GM12878 (cell line): ENCODE results near the gene GGTLC2. TPM values are rescaled to one million over a fixed set of nuclear protein-coding genes. Genes with fewer than 3 reads are reported as not detected.
A peak's percentile ranks its signal among the peaks of the same experiment; 100 is the strongest.

ENCODE experiments used
- ATAC-seq: fragments of 200-7000 bp; cut with Tn5 transposase; 3 replicates; pipeline ENCODE4 v1.9.1; 2020; ENCODE audit warnings: mild to moderate bottlenecking, moderate library complexity
- BruUV-seq: library from RNA; stranded (reverse); fragments of 400-500 nt; replicated peaks from 2 replicates; lab custom pipeline; 2021; lab: Mats Ljungman, UMichigan
- CTCF ChIA-PET: fragments of 300-600 bp; sonication (Branson Sonifier 250); formaldehyde crosslinking; extraction: SDS; loops from one replicate; lab custom pipeline; 2021; ENCODE audit warnings: inconsistent platforms; lab: Yijun Ruan, JAX
- POLR2A ChIA-PET: fragments of 350-600 bp; formaldehyde crosslinking; extraction: SDS; loops from one replicate; lab custom pipeline; 2021; ENCODE audit warnings: inconsistent platforms; lab: Charles Lee
- RAD21 ChIA-PET: fragments of 300-600 bp; sonication (Branson Sonifier 250); formaldehyde crosslinking; loops from one replicate; lab custom pipeline; 2023; ENCODE audit warnings: antibody characterized with exemption; ENCODE audit not compliant: unreplicated experiment; lab: Charles Lee
- SMC1A ChIA-PET: fragments of 300-600 bp; sonication (Branson Sonifier 250); formaldehyde crosslinking; loops from one replicate; lab custom pipeline; 2023; ENCODE audit not compliant: unreplicated experiment, uncharacterized antibody; lab: Charles Lee
- DNase-seq: peaks from one replicate; pipeline ENCODE4 v3.0.0-alpha.2; 2011; ENCODE audit warnings: low read depth, low spot score
- FAIRE-seq: peaks from 3 replicates; lab custom pipeline; 2011; peaks lifted over from hg19 to GRCh38; lab: Jason Lieb, UNC
- H2AFZ ChIP-seq: 2 replicates; pipeline ENCODE4 v1.6.0; 2011; ENCODE audit warnings: low read depth, low read length, control low read depth; ENCODE audit not compliant: control insufficient read depth
- H3K27ac ChIP-seq: 2 replicates; pipeline ENCODE4 v1.5.1; 2011; ENCODE audit warnings: control low read depth; ENCODE audit not compliant: control insufficient read depth, insufficient read depth
- H3K27me3 ChIP-seq, 2 experiments: replicated peaks in 1 of 2; 2 replicates each; pipeline versions ENCODE4 v1.6.0 to v1.6.1; 2011; ENCODE audit warnings: low read length in 1 of 2; ENCODE audit not compliant: control insufficient read depth in 2 of 2, insufficient read depth in 2 of 2
- H3K36me3 ChIP-seq, 2 experiments: 2 replicates each; pipeline ENCODE4 v1.5.1; 2011; ENCODE audit warnings: low read length in 1 of 2; ENCODE audit not compliant: control insufficient read depth in 2 of 2, insufficient read depth in 2 of 2
- H3K4me1 ChIP-seq: 2 replicates; pipeline ENCODE4 v1.6.1; 2011; ENCODE audit warnings: mild to moderate bottlenecking, low read length, moderate library complexity, mixed read lengths; ENCODE audit not compliant: control insufficient read depth, insufficient read depth
- H3K4me2 ChIP-seq: 2 replicates; pipeline ENCODE4 v1.6.0; 2011; ENCODE audit warnings: control low read depth; ENCODE audit not compliant: control insufficient read depth, insufficient read depth
- H3K4me3 ChIP-seq: fragments of 200-600 bp; sonication (generic); 2 replicates; pipeline ENCODE4 v1.5.1; 2016
- H3K79me2 ChIP-seq: 2 replicates; pipeline ENCODE4 v1.6.0; 2011; ENCODE audit warnings: low read length; ENCODE audit not compliant: control insufficient read depth, insufficient read depth
- H3K9ac ChIP-seq: 2 replicates; pipeline ENCODE4 v1.8.0; 2011; ENCODE audit warnings: low read length, control low read depth, mixed read lengths; ENCODE audit not compliant: control insufficient read depth, insufficient read depth
- H3K9me3 ChIP-seq: replicated peaks from 3 replicates; pipeline ENCODE4 v1.5.1; 2011; ENCODE audit warnings: mild to moderate bottlenecking, low read length; ENCODE audit not compliant: control insufficient read depth, insufficient read depth
- H4K20me1 ChIP-seq: 2 replicates; pipeline ENCODE4 v1.6.0; 2011; ENCODE audit not compliant: control insufficient read depth, insufficient read depth
- NRF1 ChIP-seq: conservative IDR thresholded peaks from 2 replicates; pipeline ENCODE4 v1.6.1; 2011; ENCODE audit warnings: mild to moderate bottlenecking, low read depth, low read length, improper control_type of control experiment
- RUNX3 ChIP-seq: IDR thresholded peaks from 2 replicates; pipeline ENCODE4 v1.6.1; 2012; ENCODE audit warnings: low read length, inconsistent platforms
- SMAD1 ChIP-seq: fragments of 450-650 bp; IDR thresholded peaks from 2 replicates; pipeline ENCODE4 v1.6.1; 2018; ENCODE audit warnings: mild to moderate bottlenecking, low read depth; ENCODE audit not compliant: partially characterized antibody
- WGBS: methylation state at CpG from one replicate; pipeline ENCODE4 v1.1.6; 2016; ENCODE audit warnings: low lambda C conversion rate; ENCODE audit not compliant: insufficient replicate concordance, insufficient coverage; ENCODE audit errors: missing lambda C conversion rate; 5-methylcytosine and 5-hydroxymethylcytosine counted together
- in situ Hi-C: fragments of 300-500 bp; cut with MboI; formaldehyde crosslinking; loops from 9 replicates; pipeline ENCODE4 v1.14.3; 2018; ENCODE audit warnings: mixed read lengths
- intact Hi-C: fragments of 100-400 bp; cut with micrococcal nuclease; formaldehyde crosslinking; loops from one replicate; pipeline ENCODE4 v1.14.2; 2022; ENCODE audit not compliant: unreplicated experiment
- polyA plus RNA-seq, 11 experiments: library from polyadenylated mRNA; depleted of rRNA in 4 of 11; unstranded in 6 of 11; stranded (reverse) in 5 of 11; fragments of >200 nt; fragmentation: Nextera tagmentation in 4 of 11; fragmentation: Illumina TruSeq in 1 of 11; extraction: Ambion mirVana in 4 of 11; extraction: Trizol in 1 of 11; gene quantifications; 1 replicate in 1 of 11; 2 replicates in 10 of 11; pipeline versions ENCODE4 v1.2.1 to v1.2.3, GENCODE V29; 2011 to 2016; ENCODE audit warnings: inconsistent platforms in 2 of 11, missing spikeins in 2 of 11, low read depth in 1 of 11
- total RNA-seq, 4 experiments: library from RNA; depleted of rRNA in 3 of 4; stranded (reverse); fragments of >200 nt in 3 of 4; fragmentation: Illumina TruSeq in 1 of 4; extraction: Trizol in 1 of 4; gene quantifications; 2 replicates each; pipeline versions ENCODE4 v1.2.1 to v1.2.3, GENCODE V29; 2013 to 2021
- TF ChIP-seq, protein P1 (sequence below): IDR thresholded peaks from 2 replicates; pipeline ENCODE4 v1.6.1; 2011; ENCODE audit warnings: low read depth, mild to moderate bottlenecking, low read length, moderate library complexity, borderline replicate concordance; ENCODE audit errors: extremely low read depth
- TF ChIP-seq, protein P2 (sequence below): fragments of 450-650 bp; IDR thresholded peaks from 2 replicates; pipeline ENCODE4 v1.6.1; 2016; ENCODE audit warnings: mild to moderate bottlenecking

Gene GGTLC2
- total and polyA plus RNA-seq, 10 of the 15 experiments (the other 5 are each of a cell fraction or from before 2014, with no cell fraction given), result not detected

DNA sequence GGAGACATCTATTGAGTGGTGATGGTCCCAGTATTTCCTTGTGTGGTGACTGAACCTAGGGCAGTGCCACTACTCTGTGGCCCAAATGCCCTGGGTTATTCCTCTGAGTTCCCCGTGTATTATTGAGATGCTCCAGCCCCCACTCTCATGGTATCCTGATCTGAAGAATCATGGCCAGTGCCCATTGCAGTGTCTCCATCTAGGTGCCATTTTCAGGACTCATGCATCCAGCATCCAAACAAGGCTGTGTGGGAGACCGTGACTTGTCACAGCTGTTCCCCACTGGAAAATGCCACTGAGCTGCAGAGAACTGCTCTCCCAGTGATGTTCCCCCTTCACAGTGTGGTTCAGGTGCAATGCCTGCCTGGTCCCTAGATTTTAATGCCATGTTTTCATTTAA, 24.7 kb downstream of the GGTLC2 start (continued):
- TF ChIP-seq, protein P1, sequence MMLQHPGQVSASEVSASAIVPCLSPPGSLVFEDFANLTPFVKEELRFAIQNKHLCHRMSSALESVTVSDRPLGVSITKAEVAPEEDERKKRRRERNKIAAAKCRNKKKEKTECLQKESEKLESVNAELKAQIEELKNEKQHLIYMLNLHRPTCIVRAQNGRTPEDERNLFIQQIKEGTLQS, result no peak
- TF ChIP-seq SMAD1 (no peak), NRF1 (no peak)

DNA sequence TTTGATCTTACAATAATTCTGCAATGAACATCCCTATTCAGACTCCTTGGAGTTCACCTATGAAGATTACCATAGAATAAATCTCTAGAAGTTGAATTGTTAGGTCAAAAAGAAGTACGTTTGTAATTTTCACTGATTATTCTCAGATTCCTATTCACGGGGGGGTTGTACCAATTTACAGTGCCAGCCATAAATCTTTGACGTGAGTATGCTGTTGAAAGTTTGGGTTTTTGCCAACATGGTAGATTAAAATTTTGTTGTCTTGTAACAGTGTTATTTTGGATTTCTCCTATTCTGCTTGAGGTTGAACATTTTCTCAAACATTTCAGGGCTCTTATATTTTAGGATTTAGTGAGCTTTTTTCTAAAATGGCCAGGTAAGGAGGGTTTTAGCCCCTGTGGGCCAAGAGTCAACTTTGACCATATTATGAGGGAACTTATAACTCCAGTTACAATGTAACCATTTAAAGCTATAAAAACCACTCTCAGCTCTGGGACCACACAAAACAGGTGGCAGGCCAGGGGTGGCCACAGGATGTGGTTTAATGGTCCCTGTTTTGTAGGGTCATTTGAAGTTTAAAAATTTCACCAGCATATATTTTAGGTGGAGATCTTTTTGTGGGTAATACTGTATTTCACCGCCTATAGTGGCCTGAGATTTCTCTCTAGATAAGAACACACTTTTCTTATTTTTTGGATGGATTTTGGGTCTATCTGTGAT, 25.8 kb downstream of the GGTLC2 start:
- BruUV-seq, result no TSS peak
- no peaks in the 10 kb centered on the region for H3K36me3 ChIP-seq
- intact Hi-C loops, result no loop called here
- no peak overlapping the region for H3K4me3 ChIP-seq
- H3K9me3 ChIP-seq, result no peaks in the 10 kb centered on the region
- H3K4me2 ChIP-seq, result no peak overlapping the region
- TF ChIP-seq, protein P2, sequence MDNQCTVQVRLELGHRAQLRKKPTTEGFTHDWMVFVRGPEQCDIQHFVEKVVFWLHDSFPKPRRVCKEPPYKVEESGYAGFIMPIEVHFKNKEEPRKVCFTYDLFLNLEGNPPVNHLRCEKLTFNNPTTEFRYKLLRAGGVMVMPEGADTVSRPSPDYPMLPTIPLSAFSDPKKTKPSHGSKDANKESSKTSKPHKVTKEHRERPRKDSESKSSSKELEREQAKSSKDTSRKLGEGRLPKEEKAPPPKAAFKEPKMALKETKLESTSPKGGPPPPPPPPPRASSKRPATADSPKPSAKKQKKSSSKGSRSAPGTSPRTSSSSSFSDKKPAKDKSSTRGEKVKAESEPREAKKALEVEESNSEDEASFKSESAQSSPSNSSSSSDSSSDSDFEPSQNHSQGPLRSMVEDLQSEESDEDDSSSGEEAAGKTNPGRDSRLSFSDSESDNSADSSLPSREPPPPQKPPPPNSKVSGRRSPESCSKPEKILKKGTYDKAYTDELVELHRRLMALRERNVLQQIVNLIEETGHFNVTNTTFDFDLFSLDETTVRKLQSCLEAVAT, result no peak
- peak; percentile 54; the same call in 1 of the 2 replicates for TF ChIP-seq RUNX3
- no peaks in the 10 kb centered on the region for H3K27me3 ChIP-seq
- SMC1A ChIA-PET, result interaction anchor here (1.0 kb wide), 1 partner anchor 16 kb away, joined by 3 read pairs; no protein-coding TSS in a partner anchor
- no peak for ATAC-seq
- 53% methylated on average over 4 of the region's 4 CpGs for whole genome bisulfite sequencing
- in situ Hi-C loops, result no loop called here
- no peaks in the 10 kb centered on the region for H3K79me2 ChIP-seq
- DNase-seq, result no peak
- CTCF ChIA-PET, result interaction anchor here (1.0 to 1.2 kb wide), 3 partner anchors 15 to 75 kb away, joined by 4 to 10 read pairs (median 5); no protein-coding TSS in a partner anchor
- no peaks in the 10 kb centered on the region for H4K20me1 ChIP-seq
- H2AFZ ChIP-seq, result no peak overlapping the region
- no peak overlapping the region for H3K27ac ChIP-seq
- H3K9ac ChIP-seq, result no peak overlapping the region
- POLR2A ChIA-PET, result no interaction called here
- peaks cover 5% of the 10 kb centered on the region; the same call in 1 of the 2 replicates for H3K4me1 ChIP-seq
- FAIRE-seq, result no peak
- RAD21 ChIA-PET, result no interaction called here
